Lower leg skin (tissue), 3 donors: ENCODE results near the gene PHB1.

Source experiments
- CTCF ChIP-seq, 3 donors: fragments of 450-650 bp; IDR thresholded peaks; one replicate each; pipeline ENCODE4 v1.5.1; 2016; ENCODE audit warnings: antibody characterized with exemption in 3 of 3, mild to moderate bottlenecking in 3 of 3, moderate library complexity in 2 of 3
- POLR2A ChIP-seq, 2 donors: fragments of 450-650 bp; IDR thresholded peaks; one replicate each; pipeline ENCODE4 v1.6.1; 2016 to 2017; ENCODE audit warnings: antibody characterized with exemption in 2 of 2, mild to moderate bottlenecking in 1 of 2, moderate library complexity in 1 of 2

- no peak for TF ChIP-seq CTCF (IDR thresholded peaks at IDR 0.05)
- TF ChIP-seq POLR2A (IDR thresholded peaks at IDR 0.05): no peak
Measured at GRCh38 chr17:49442041-49442440, 27.4 kb upstream of the PHB1 start.
